GM19395 (cell line): ENCODE measurements around the gene RPL26.

Source experiments
- ATAC-seq: cut with Tn5 transposase; IDR thresholded peaks from one replicate; pipeline ENCODE4 v1.9.1; 2021; ENCODE audit warnings: mild to moderate bottlenecking, moderate library complexity; ENCODE audit not compliant: unreplicated experiment

The RPL26 gene

DNA sequence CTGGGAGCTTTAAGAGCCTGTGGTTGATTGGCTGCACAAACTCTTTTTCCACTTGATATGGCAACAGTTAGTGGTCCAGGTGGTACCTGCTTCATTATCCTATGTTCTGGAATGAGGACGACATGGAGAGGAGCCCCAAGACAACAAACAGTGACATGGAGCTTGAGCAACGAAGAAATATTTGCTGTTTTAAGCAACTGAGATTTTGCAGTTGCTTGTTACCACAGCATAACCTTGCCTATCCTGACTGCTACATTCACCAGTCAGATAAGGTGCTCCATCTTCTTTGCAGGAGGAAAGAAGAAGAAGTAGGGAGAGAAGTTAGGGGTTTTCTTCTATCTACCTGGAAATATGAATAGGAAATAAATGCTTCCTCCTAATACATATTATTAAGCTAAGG, 50.9 kb downstream of the RPL26 start:
- ATAC-seq = no peak
